Thoracic aorta (tissue), 2 donors: ENCODE data around the gene ITPKC. TPM values are rescaled to one million over a fixed set of nuclear protein-coding genes. Genes with fewer than 3 reads are reported as not detected.
"Not testable (repeated sequence)": the region's sequence is repeated elsewhere in the genome, so short reads cannot be mapped to it uniquely, and the experiment has no call there.

Source experiments
- ATAC-seq: fragments of 150-250 bp; one replicate; pipeline ENCODE4 v1.8.0; 2017; ENCODE audit warnings: low read depth; ENCODE audit not compliant: insufficient number of reproducible peaks, low FRiP score
- DNase-seq: peaks from one replicate; pipeline ENCODE4 v3.0.0-alpha.2; 2020; ENCODE audit warnings: low spot score
- H3K27ac ChIP-seq, 2 donors: fragments of 200-600 bp; sonication (generic); 1 replicate in 1 of 2; 2 replicates in 1 of 2; pipeline ENCODE4 v1.5.1; 2016; ENCODE audit warnings: mild to moderate bottlenecking in 2 of 2, moderate library complexity in 2 of 2
- H3K27me3 ChIP-seq: fragments of 200-600 bp; sonication (generic); replicated peaks from 2 replicates; pipeline ENCODE4 v1.6.0; 2016; ENCODE audit warnings: mild to moderate bottlenecking; ENCODE audit not compliant: insufficient read depth
- H3K36me3 ChIP-seq: fragments of 200-600 bp; sonication (generic); one replicate; pipeline ENCODE4 v1.5.1; 2016
- H3K4me1 ChIP-seq, 2 donors: fragments of 200-600 bp; sonication (generic); 1 replicate in 1 of 2; 2 replicates in 1 of 2; pipeline versions ENCODE4 v1.5.1 to v1.6.0; 2016; ENCODE audit warnings: low read depth in 2 of 2, mild to moderate bottlenecking in 1 of 2; ENCODE audit not compliant: control insufficient read depth in 1 of 2
- H3K4me3 ChIP-seq: fragments of 200-600 bp; sonication (generic); 2 replicates; pipeline ENCODE4 v1.5.1; 2016; ENCODE audit warnings: mild to moderate bottlenecking
- H3K9me3 ChIP-seq: fragments of 200-600 bp; sonication (generic); 2 replicates; pipeline ENCODE4 v1.5.1; 2016
- total RNA-seq, 2 donors: library from RNA; depleted of rRNA; stranded (reverse); fragments of >200 nt; gene quantifications; one replicate each; pipeline versions ENCODE4 v1.1.0 to v1.2.3, GENCODE V29; 2016
- TF ChIP-seq, protein P1 (sequence below): fragments of 200-600 bp; sonication (generic); IDR thresholded peaks from one replicate; pipeline ENCODE4 v1.5.1; 2019; ENCODE audit warnings: antibody characterized with exemption

Gene ITPKC
- total RNA-seq, 2 donors from 2014 or later: 45.4 to 79.4 TPM

DNA sequence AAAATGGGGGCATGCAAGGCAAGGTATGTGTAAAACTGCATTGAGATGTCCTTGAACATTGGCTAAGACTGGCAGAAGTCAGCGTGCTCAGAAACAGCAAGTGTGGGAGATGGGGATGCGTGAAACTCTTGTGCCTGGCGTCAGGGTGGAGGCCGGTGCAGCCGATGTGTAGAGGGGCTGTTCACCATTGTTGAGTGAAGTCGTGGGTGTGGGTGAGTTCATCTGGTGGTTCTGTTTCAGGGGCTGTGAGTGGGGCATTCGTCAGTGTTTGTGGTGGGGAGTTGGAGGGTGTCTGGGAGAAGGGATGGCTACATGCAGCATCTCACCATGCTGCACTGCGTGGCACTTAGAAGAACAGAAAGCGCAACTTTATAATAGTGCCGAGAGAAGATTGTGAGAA is 47.1 kb downstream of the ITPKC start:
- TF ChIP-seq, protein P1, sequence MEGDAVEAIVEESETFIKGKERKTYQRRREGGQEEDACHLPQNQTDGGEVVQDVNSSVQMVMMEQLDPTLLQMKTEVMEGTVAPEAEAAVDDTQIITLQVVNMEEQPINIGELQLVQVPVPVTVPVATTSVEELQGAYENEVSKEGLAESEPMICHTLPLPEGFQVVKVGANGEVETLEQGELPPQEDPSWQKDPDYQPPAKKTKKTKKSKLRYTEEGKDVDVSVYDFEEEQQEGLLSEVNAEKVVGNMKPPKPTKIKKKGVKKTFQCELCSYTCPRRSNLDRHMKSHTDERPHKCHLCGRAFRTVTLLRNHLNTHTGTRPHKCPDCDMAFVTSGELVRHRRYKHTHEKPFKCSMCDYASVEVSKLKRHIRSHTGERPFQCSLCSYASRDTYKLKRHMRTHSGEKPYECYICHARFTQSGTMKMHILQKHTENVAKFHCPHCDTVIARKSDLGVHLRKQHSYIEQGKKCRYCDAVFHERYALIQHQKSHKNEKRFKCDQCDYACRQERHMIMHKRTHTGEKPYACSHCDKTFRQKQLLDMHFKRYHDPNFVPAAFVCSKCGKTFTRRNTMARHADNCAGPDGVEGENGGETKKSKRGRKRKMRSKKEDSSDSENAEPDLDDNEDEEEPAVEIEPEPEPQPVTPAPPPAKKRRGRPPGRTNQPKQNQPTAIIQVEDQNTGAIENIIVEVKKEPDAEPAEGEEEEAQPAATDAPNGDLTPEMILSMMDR: no peak
- Histone ChIP-seq H3K27ac (no peak overlapping the region), H3K4me1 (no peaks in the 10 kb centered on the region), H3K4me3 (no peak overlapping the region), H3K36me3 (peaks cover 71% of the 10 kb centered on the region), H3K9me3 (no peaks in the 10 kb centered on the region), H3K27me3 (no peaks in the 10 kb centered on the region)
- no peak for ATAC-seq
- no peak for DNase-seq

DNA sequence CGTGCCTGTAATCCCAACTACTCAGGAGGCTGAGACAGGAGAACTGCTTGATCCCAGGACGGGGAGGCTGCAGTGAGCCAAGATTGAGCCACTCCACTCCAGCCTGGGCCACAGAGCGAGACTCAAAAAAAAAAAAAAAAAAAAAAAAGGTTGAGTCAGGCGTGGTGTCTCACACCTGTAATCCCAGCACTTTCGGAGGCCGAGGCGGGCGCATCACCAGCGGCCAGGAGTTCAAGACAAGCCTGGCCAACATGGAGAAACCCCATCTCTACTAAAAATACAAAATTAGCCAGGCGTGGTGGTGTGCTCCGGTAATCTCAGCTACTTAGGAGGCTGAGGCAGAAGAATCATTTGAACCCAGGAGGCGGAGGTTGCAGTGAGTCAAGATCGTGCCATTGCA is 49.5 kb downstream of the ITPKC start:
- H3K9me3 ChIP-seq, H3K4me3 ChIP-seq, H3K4me1 ChIP-seq, H3K27me3 ChIP-seq, H3K27ac ChIP-seq, ATAC-seq, DNase-seq: not testable (repeated sequence)
- peaks cover 50% of the 10 kb centered on the region for H3K36me3 ChIP-seq

DNA sequence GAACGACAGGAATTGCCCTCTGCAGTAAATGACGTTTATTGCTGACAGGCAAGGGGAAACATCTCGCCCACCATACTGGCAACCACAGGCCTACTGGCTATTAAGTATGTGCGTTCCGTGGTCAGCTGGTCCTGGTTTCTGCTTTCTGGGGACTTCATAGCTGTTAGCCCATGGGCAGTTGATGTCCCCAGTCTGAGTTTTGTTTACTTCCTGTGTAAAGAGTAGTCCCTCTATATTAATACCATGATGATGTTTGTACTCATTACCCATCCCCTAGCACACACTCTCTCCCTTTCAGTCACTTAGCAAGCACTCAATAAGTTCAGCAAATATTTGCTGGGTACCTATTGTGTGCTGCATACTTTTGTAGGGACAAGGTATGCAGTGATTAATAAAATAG is 52.0 kb downstream of the ITPKC start:
- no peak for DNase-seq
- no peak overlapping the region for H3K27ac ChIP-seq
- ATAC-seq: no peak
- TF ChIP-seq, protein P1: no peak
- no peak overlapping the region for H3K4me3 ChIP-seq
- H3K4me1 ChIP-seq: no peaks in the 10 kb centered on the region
- H3K27me3 ChIP-seq: no peaks in the 10 kb centered on the region
- peaks cover 26% of the 10 kb centered on the region for H3K36me3 ChIP-seq
- no peaks in the 10 kb centered on the region for H3K9me3 ChIP-seq

DNA sequence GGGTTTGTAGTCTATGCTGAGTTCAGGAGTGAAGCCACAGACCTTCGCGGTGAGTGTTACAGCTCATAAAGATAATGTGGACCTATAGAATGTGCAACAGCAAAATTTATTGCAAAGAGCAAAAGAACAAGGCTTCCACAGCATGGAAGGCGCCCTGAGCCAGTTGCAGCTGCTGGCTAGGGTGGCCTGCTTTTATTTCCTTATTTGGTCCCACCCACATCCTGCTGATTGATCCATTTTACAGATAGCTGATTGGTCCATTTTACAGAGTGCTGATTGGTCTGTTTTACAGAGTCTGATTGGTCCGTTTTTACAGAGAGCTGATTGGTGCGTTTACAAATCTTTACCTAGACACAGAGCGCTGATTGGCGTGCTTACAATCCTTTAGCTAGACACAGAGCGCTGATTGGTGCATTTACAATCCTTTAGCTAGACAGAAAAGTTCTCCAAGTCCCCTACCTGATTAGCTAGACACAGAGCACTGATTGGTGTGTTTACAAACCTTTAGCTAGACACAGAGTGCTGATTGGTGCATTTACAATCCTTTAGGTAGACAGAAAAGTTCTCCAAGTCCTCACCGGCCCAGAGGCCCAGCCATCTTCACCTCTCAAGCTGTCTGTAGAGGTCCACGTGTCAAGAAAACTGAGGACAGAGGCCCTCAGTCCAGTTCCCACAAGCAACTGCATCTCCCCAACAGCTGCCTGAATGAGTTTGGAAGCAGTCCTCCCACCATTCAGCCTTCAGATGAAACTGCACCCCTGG is 54.4 kb downstream of the ITPKC start:
- H3K27me3 ChIP-seq, H3K27ac ChIP-seq, H3K4me1 ChIP-seq, DNase-seq, H3K4me3 ChIP-seq, ATAC-seq, H3K9me3 ChIP-seq, H3K36me3 ChIP-seq: not testable (repeated sequence)

DNA sequence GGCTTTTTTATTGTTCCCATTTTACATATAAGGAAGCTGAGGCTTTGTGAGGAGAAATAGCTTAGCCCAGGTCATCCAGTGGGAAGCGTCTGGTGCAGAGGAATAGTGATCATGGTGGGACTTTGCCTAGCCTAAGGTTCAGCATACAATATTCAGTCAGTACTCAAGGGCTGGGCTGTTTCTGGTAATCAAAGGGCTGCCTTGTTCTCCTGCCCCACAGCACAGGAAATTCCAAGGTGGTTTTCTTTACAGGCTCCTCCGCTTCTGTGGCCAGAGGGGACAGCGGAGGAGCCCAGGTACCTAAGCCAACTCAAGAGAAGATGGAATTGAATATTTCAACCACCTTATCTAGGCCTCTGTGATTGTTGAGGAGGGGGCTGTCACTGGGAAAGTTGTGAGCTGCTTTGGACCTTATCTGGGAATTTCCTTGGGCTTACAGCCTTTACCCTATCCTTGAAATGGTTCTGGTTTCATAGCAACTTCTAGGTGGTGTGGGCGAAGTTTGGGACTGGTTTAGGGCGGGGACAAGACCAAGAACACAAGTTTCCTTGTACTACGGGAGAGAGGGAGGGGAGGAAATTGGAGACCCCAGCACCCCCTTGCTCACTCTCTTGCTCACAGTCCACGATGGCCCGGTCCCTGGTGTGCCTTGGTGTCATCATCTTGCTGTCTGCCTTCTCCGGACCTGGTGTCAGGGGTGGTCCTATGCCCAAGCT is 58.2 kb downstream of the ITPKC start, which contains the start of gene MIA:
Gene MIA (plus strand): TSS at position 606 of the 716 bp plus-strand sequence. CDS start 22 bp downstream, at position 628.
- Histone ChIP-seq H3K36me3 (no peaks in the 10 kb centered on the region), H3K27ac (no peak within 1 kb of the TSS), H3K9me3 (no peaks in the 10 kb centered on the region), H3K27me3 (no peaks in the 10 kb centered on the region), H3K4me1 (peaks cover 13 to 23% of the 10 kb centered on the region in 2 donors), H3K4me3 (no peak within 1 kb of the TSS)
- no peak for ATAC-seq
- DNase-seq: no peak
- TF ChIP-seq, protein P1: no peak

DNA sequence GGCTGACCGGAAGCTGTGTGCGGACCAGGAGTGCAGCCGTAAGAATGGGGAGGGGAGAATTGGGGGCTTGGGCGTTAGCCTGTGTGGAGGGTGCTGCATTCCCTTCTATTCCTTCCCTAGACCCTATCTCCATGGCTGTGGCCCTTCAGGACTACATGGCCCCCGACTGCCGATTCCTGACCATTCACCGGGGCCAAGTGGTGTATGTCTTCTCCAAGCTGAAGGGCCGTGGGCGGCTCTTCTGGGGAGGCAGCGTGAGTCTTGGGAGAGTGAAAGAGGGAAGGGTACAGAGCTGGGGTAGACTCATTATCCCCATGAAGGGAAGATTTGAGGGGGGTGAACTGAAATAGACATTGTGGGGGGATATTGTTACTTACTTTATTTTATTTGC is 58.7 kb downstream of the ITPKC start:
- Histone ChIP-seq H3K4me1 (peaks cover 13 to 23% of the 10 kb centered on the region in 2 donors), H3K36me3 (no peaks in the 10 kb centered on the region), H3K9me3 (no peaks in the 10 kb centered on the region), H3K27ac (no peak overlapping the region), H3K4me3 (no peak overlapping the region), H3K27me3 (no peaks in the 10 kb centered on the region)
- ATAC-seq (no peak), DNase-seq (no peak)
- TF ChIP-seq, protein P1: no peak
